Astrocyte (in vitro differentiated cells and primary cell): ENCODE measurements around the gene MRPL1. TPM values are rescaled to one million over a fixed set of nuclear protein-coding genes. Genes with fewer than 3 reads are reported as not detected.

Experiments
- DNase-seq: peaks from one replicate; pipeline ENCODE4 v3.0.0-alpha.2; 2010; ENCODE audit warnings: low read depth
- FAIRE-seq: peaks from 2 replicates; lab custom pipeline; 2011; peaks lifted over from hg19 to GRCh38; lab: Jason Lieb, UNC
- H2AFZ ChIP-seq: 2 replicates; pipeline ENCODE4 v1.6.0; 2012; ENCODE audit warnings: low read depth, low read length, inconsistent platforms
- H3K27ac ChIP-seq: 2 replicates; pipeline ENCODE4 v1.5.1; 2011; ENCODE audit warnings: low read depth, low read length, inconsistent platforms
- H3K27me3 ChIP-seq: 2 replicates; pipeline ENCODE4 v1.6.0; 2011; ENCODE audit warnings: low read length, inconsistent platforms; ENCODE audit not compliant: insufficient read depth
- H3K36me3 ChIP-seq: 2 replicates; pipeline ENCODE4 v1.5.1; 2011; ENCODE audit warnings: low read length, inconsistent platforms; ENCODE audit not compliant: insufficient read depth
- H3K4me1 ChIP-seq: 2 replicates; pipeline ENCODE4 v1.5.1; 2011; ENCODE audit warnings: low read length, inconsistent platforms; ENCODE audit not compliant: insufficient read depth
- H3K4me2 ChIP-seq: 2 replicates; pipeline ENCODE4 v1.6.0; 2012; ENCODE audit warnings: low read length, inconsistent platforms
- H3K4me3 ChIP-seq: 2 replicates; pipeline ENCODE4 v1.5.1; 2011; ENCODE audit warnings: low read depth, mild to moderate bottlenecking, low read length, inconsistent platforms; ENCODE audit not compliant: insufficient read depth
- H3K79me2 ChIP-seq: 2 replicates; pipeline ENCODE4 v1.6.0; 2012; ENCODE audit warnings: mild to moderate bottlenecking, low read length, inconsistent platforms; ENCODE audit not compliant: insufficient read depth
- H3K9ac ChIP-seq: 2 replicates; pipeline ENCODE4 v1.6.0; 2012; ENCODE audit warnings: mild to moderate bottlenecking, low read length, inconsistent platforms
- H3K9me3 ChIP-seq: 2 replicates; pipeline ENCODE4 v1.5.1; 2012; ENCODE audit warnings: low read depth, mild to moderate bottlenecking, low read length, inconsistent platforms; ENCODE audit not compliant: insufficient read depth
- H4K20me1 ChIP-seq: 2 replicates; pipeline ENCODE4 v1.6.0; 2012; ENCODE audit warnings: low read length, inconsistent platforms; ENCODE audit not compliant: insufficient read depth
- H3K27ac Mint-ChIP-seq: one replicate; pipeline ENCODE4 v1.8.0; 2021; ENCODE audit warnings: mild to moderate bottlenecking, mixed read lengths; ENCODE audit not compliant: unreplicated experiment
- H3K27me3 Mint-ChIP-seq: one replicate; pipeline ENCODE4 v1.8.0; 2021; ENCODE audit warnings: low read depth, mixed read lengths; ENCODE audit not compliant: unreplicated experiment
- H3K36me3 Mint-ChIP-seq: one replicate; pipeline ENCODE4 v1.8.0; 2021; ENCODE audit warnings: low read depth, mixed read lengths; ENCODE audit not compliant: unreplicated experiment
- H3K4me1 Mint-ChIP-seq: one replicate; pipeline ENCODE4 v1.8.0; 2021; ENCODE audit warnings: low read depth, mixed read lengths; ENCODE audit not compliant: unreplicated experiment
- H3K4me3 Mint-ChIP-seq: one replicate; pipeline ENCODE4 v1.8.0; 2021; ENCODE audit warnings: mild to moderate bottlenecking, moderate library complexity, mixed read lengths; ENCODE audit not compliant: unreplicated experiment
- H3K9me3 Mint-ChIP-seq: one replicate; pipeline ENCODE4 v1.8.0; 2021; ENCODE audit warnings: mild to moderate bottlenecking, mixed read lengths; ENCODE audit not compliant: unreplicated experiment
- EZH2 ChIP-seq: IDR thresholded peaks from 2 replicates; pipeline ENCODE4 v1.6.1; 2012; ENCODE audit warnings: mild to moderate bottlenecking, low read length, inconsistent platforms; ENCODE audit not compliant: insufficient read depth
- total RNA-seq: library from RNA; stranded (reverse); gene quantifications from 2 replicates; pipeline ENCODE4 v1.2.1, GENCODE V29; 2021
- TF ChIP-seq, protein P1 (sequence below): IDR thresholded peaks from 2 replicates; pipeline ENCODE4 v1.5.1; 2011; ENCODE audit warnings: low read depth, mild to moderate bottlenecking, inconsistent platforms, low read length, moderate library complexity; ENCODE audit not compliant: insufficient read depth

MRPL1 gene
- total RNA-seq, 1 donor from 2014 or later = 33.2 TPM

DNA sequence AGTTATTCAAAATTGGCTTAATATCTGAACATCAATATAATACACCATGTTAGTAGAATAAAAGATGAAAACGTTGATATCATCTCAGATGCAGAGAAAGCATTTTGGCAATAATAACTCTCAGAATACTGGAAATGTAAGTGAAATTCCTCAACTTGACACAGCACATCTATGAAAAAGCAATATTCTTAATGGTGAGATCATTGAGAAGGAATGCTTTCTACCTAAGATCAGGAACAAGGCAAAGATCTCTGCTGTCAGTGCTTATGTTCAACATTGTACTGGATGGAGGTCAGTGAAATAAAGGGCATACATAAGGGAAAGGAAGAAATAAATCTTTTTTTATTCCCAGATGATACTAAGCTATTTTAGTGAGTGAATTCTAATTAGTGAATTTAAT lies 40.6 kb downstream of the MRPL1 start:
- H3K4me1 Mint-ChIP-seq = peaks cover 6% of the 10 kb centered on the region
- FAIRE-seq = no peak

DNA sequence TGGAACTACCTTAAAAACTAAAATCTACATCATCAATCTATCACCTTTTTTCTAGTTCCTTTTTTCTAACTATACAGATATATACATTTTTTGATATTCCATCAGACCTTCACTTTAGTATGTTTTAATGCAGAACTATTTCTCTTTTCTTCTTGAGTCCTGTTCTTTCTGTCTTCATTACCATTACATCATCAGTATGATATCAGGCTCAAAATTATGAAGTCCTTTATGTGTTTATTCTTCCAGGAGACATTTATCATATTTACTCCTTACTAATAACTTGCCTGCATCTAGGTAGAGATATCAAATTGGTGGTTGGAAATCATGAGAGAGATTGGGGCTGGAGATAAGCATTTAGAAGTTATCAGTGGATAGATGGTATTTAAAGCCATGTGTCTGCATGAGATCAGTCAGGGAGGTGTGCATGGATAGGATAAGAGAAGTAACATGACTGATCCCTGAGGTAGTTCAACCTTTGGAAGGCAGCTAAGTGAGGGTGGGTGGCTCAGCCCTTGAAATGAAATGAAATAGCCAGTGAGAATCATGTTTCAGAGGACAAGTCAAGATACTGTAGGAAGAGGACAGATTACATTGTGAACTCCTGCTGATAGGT lies 43.1 kb downstream of the MRPL1 start:
- no peaks in the 10 kb centered on the region for H3K27me3 Mint-ChIP-seq
- no peak for DNase-seq
- peaks cover 2% of the 10 kb centered on the region for H3K36me3 Mint-ChIP-seq
- H3K9me3 Mint-ChIP-seq = no peaks in the 10 kb centered on the region
- no peaks in the 10 kb centered on the region for H4K20me1 ChIP-seq
- H3K36me3 ChIP-seq = no peaks in the 10 kb centered on the region
- TF ChIP-seq, protein P1, sequence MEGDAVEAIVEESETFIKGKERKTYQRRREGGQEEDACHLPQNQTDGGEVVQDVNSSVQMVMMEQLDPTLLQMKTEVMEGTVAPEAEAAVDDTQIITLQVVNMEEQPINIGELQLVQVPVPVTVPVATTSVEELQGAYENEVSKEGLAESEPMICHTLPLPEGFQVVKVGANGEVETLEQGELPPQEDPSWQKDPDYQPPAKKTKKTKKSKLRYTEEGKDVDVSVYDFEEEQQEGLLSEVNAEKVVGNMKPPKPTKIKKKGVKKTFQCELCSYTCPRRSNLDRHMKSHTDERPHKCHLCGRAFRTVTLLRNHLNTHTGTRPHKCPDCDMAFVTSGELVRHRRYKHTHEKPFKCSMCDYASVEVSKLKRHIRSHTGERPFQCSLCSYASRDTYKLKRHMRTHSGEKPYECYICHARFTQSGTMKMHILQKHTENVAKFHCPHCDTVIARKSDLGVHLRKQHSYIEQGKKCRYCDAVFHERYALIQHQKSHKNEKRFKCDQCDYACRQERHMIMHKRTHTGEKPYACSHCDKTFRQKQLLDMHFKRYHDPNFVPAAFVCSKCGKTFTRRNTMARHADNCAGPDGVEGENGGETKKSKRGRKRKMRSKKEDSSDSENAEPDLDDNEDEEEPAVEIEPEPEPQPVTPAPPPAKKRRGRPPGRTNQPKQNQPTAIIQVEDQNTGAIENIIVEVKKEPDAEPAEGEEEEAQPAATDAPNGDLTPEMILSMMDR = no peak
- no peak for TF ChIP-seq EZH2
- no peak overlapping the region for H2AFZ ChIP-seq
- no peak for FAIRE-seq
- no peak overlapping the region for H3K27ac Mint-ChIP-seq
- no peak overlapping the region for H3K4me3 Mint-ChIP-seq
- H3K9me3 ChIP-seq = no peaks in the 10 kb centered on the region
- no peak overlapping the region for H3K4me2 ChIP-seq
- no peak overlapping the region for H3K27ac ChIP-seq
- H3K4me1 Mint-ChIP-seq = peaks cover 6% of the 10 kb centered on the region
- H3K4me1 ChIP-seq = no peaks in the 10 kb centered on the region
- H3K4me3 ChIP-seq = no peak overlapping the region
- H3K9ac ChIP-seq = no peak overlapping the region
- H3K79me2 ChIP-seq = no peaks in the 10 kb centered on the region
- no peaks in the 10 kb centered on the region for H3K27me3 ChIP-seq

More for the DNA sequence above, 40.6 kb downstream of the MRPL1 start:
- Histone ChIP-seq H3K4me3 (no peak overlapping the region), H3K36me3 (no peaks in the 10 kb centered on the region), H3K27ac (no peak overlapping the region), H2AFZ (no peak overlapping the region), H3K9me3 (no peaks in the 10 kb centered on the region), H3K4me2 (no peak overlapping the region), H3K79me2 (no peaks in the 10 kb centered on the region), H3K27me3 (no peaks in the 10 kb centered on the region), H3K9ac (no peak overlapping the region), H4K20me1 (no peaks in the 10 kb centered on the region), H3K4me1 (no peaks in the 10 kb centered on the region)
- TF ChIP-seq, protein P1 = no peak
- TF ChIP-seq EZH2 = no peak
- no peaks in the 10 kb centered on the region for H3K9me3 Mint-ChIP-seq
- no peaks in the 10 kb centered on the region for H3K27me3 Mint-ChIP-seq
- H3K27ac Mint-ChIP-seq = no peak overlapping the region
- H3K36me3 Mint-ChIP-seq = peaks cover 2% of the 10 kb centered on the region
- no peak for DNase-seq
- H3K4me3 Mint-ChIP-seq = no peak overlapping the region

DNA sequence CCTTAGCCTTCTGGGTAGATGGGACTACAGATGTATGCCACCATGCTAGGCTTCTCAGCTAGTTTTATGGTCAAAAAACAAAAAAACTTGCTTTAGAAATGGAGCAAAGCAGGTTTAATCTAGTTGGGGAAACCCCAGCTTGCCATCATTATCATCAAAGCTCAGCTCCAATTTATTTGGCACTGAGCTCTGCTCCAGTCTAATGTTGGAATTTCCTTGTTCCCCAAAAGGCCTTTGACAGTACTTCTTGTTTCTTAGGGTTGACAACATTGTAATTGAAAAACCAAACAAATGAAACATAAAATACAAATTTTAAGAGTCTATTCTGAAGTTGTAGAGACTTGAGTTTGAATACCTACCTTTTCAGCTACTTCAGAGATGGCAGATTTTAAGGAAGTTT lies 48.0 kb downstream of the MRPL1 start:
- no peaks in the 10 kb centered on the region for H3K4me1 ChIP-seq
- no peaks in the 10 kb centered on the region for H3K27me3 ChIP-seq
- TF ChIP-seq EZH2 = no peak
- TF ChIP-seq, protein P1 = no peak
- no peak overlapping the region for H2AFZ ChIP-seq
- no peak overlapping the region for H3K4me3 ChIP-seq
- H3K4me3 Mint-ChIP-seq = no peak overlapping the region
- H3K36me3 Mint-ChIP-seq = peaks cover 4% of the 10 kb centered on the region
- DNase-seq (no peak), FAIRE-seq (no peak)
- H3K4me1 Mint-ChIP-seq = no peaks in the 10 kb centered on the region
- no peaks in the 10 kb centered on the region for H3K79me2 ChIP-seq
- no peaks in the 10 kb centered on the region for H4K20me1 ChIP-seq
- H3K4me2 ChIP-seq = no peak overlapping the region
- H3K27ac ChIP-seq = no peak overlapping the region
- no peak overlapping the region for H3K9ac ChIP-seq
- no peaks in the 10 kb centered on the region for H3K27me3 Mint-ChIP-seq
- no peaks in the 10 kb centered on the region for H3K36me3 ChIP-seq
- H3K9me3 Mint-ChIP-seq = no peaks in the 10 kb centered on the region
- no peaks in the 10 kb centered on the region for H3K9me3 ChIP-seq
- no peak overlapping the region for H3K27ac Mint-ChIP-seq
